ENCODE measurements around the gene SCNN1B.

The SCNN1B gene

GRCh38 chr16:23371368-23371767 is 69.3 kb downstream of the SCNN1B start:
- WGBS (ENCODE audit: extremely low coverage, insufficient coverage, insufficient read length) = no CpG with 5 or more reads among the region's 9 CpGs
- no peak overlapping the region for H2AK5ac ChIP-seq (ENCODE audit: low read length)
- H3K18ac ChIP-seq (ENCODE audit: low read length) = no peak overlapping the region
- H3K9me3 ChIP-seq (ENCODE audit: insufficient read depth, low read depth, low read length) = peaks cover 3% of the 10 kb centered on the region
- H3K4me2 ChIP-seq (ENCODE audit: low read length) = no peak overlapping the region
- H3K4ac ChIP-seq (ENCODE audit: low read depth, low read length) = no peak overlapping the region
- H3K14ac ChIP-seq (ENCODE audit: low read length) = no peak overlapping the region
- no peak overlapping the region for H3K4me3 ChIP-seq (ENCODE audit: low read depth, low read length)
- no peak for DNase-seq
- H3K79me1 ChIP-seq (ENCODE audit: low read length) = no peaks in the 10 kb centered on the region
- no peak overlapping the region for H2BK5ac ChIP-seq (ENCODE audit: low read depth, low read length, poor library complexity)
- H3K23ac ChIP-seq (ENCODE audit: low read length) = no peak overlapping the region
- no peaks in the 10 kb centered on the region for H3K36me3 ChIP-seq (ENCODE audit: control insufficient read depth in 1 of 2, insufficient read depth in 2 of 2, low read length in 2 of 2)
- no peaks in the 10 kb centered on the region for H3K79me2 ChIP-seq (ENCODE audit: control insufficient read depth, insufficient read depth, low read length, poor library complexity)
- no peaks in the 10 kb centered on the region for H3K4me1 ChIP-seq (ENCODE audit: control insufficient read depth in 1 of 2, insufficient read depth in 2 of 2, low read length in 2 of 2)
- no peak overlapping the region for H2BK12ac ChIP-seq (ENCODE audit: low read length)
- H4K91ac ChIP-seq (ENCODE audit: low read depth, low read length) = no peak overlapping the region
- no peak overlapping the region for H3K27ac ChIP-seq (ENCODE audit: low read depth, low read length)
- no peak overlapping the region for H2AFZ ChIP-seq (ENCODE audit: insufficient read depth, low read length, poor library complexity)
- no peak overlapping the region for H2BK120ac ChIP-seq (ENCODE audit: insufficient read depth, low read length, poor library complexity)
- no peaks in the 10 kb centered on the region for H3K27me3 ChIP-seq (ENCODE audit: insufficient read depth, low read length)
- no peak overlapping the region for H4K8ac ChIP-seq (ENCODE audit: low read depth, low read length)
- no peak overlapping the region for H3K9ac ChIP-seq (ENCODE audit: low read length)
- no peak overlapping the region for H4K12ac ChIP-seq (ENCODE audit: low read depth, low read length)

DNA sequence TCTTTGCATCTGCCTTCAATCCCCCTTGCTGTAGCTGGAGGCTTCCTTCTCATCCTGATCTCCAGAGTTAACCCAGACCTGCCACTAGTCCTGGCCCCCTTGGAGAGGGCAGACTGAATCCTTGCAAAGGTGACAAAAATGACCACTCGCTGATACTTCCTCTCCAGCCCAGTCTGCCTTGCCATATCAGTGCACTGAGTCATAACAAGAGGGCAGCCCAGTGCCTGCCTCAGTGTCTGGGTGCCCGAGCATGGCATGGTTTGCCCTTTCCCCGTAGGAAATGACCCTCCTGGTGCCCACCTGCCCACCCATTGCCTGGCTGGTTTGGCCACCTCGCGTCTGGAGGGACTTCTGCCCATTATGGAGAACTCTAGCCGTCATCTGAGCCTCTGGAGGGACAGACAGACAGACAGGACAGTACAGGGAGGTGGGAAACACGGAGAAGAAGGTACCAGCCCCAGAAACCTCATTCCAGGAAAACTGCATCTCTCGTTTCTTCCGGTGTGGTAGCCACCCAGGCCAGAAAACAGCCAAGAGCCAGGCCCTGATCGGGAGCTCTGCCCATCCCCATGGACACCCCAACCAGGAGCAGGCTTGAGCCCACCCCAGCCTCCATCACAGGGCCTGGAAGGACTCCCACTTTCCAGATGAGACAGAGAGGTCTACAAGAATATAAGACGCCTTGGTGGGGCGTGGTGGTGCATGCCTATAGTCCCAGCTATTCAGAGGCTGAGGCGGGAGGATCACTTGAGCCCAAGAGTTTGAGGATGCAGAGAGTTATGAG is 71.5 kb downstream of the SCNN1B start:
- Histone ChIP-seq H3K9me3 (ENCODE audit: insufficient read depth, low read depth, low read length) (peaks cover 3% of the 10 kb centered on the region), H3K18ac (ENCODE audit: low read length) (no peak overlapping the region), H4K91ac (ENCODE audit: low read depth, low read length) (no peak overlapping the region), H3K23ac (ENCODE audit: low read length) (no peak overlapping the region), H2BK12ac (ENCODE audit: low read length) (no peak overlapping the region), H3K27ac (ENCODE audit: low read depth, low read length) (no peak overlapping the region), H3K14ac (ENCODE audit: low read length) (no peak overlapping the region), H3K4me1 (ENCODE audit: control insufficient read depth in 1 of 2, insufficient read depth in 2 of 2, low read length in 2 of 2) (no peaks in the 10 kb centered on the region), H4K8ac (ENCODE audit: low read depth, low read length) (no peak overlapping the region), H3K79me2 (ENCODE audit: control insufficient read depth, insufficient read depth, low read length, poor library complexity) (no peaks in the 10 kb centered on the region), H3K4ac (ENCODE audit: low read depth, low read length) (no peak overlapping the region), H2BK5ac (ENCODE audit: low read depth, low read length, poor library complexity) (no peak overlapping the region), H2AK5ac (ENCODE audit: low read length) (no peak overlapping the region), H3K4me2 (ENCODE audit: low read length) (no peak overlapping the region), H3K9ac (ENCODE audit: low read length) (no peak overlapping the region), H3K27me3 (ENCODE audit: insufficient read depth, low read length) (no peaks in the 10 kb centered on the region), H2AFZ (ENCODE audit: insufficient read depth, low read length, poor library complexity) (no peak overlapping the region), H3K4me3 (ENCODE audit: low read depth, low read length) (no peak overlapping the region), H3K79me1 (ENCODE audit: low read length) (no peaks in the 10 kb centered on the region), H4K12ac (ENCODE audit: low read depth, low read length) (no peak overlapping the region), H2BK120ac (ENCODE audit: insufficient read depth, low read length, poor library complexity) (no peak overlapping the region), H3K36me3 (ENCODE audit: control insufficient read depth in 1 of 2, insufficient read depth in 2 of 2, low read length in 2 of 2) (no peaks in the 10 kb centered on the region)
- WGBS (ENCODE audit: extremely low coverage, insufficient coverage, insufficient read length) = no CpG with 5 or more reads among the region's 13 CpGs
- no peak for DNase-seq

- Histone ChIP-seq H2BK12ac (ENCODE audit: low read length) (no peak overlapping the region), H4K12ac (ENCODE audit: low read depth, low read length) (no peak overlapping the region), H3K79me2 (ENCODE audit: control insufficient read depth, insufficient read depth, low read length, poor library complexity) (no peaks in the 10 kb centered on the region), H3K4ac (ENCODE audit: low read depth, low read length) (no peak overlapping the region), H3K23ac (ENCODE audit: low read length) (no peak overlapping the region), H3K27ac (ENCODE audit: low read depth, low read length) (no peak overlapping the region), H4K91ac (ENCODE audit: low read depth, low read length) (no peak overlapping the region), H3K9me3 (ENCODE audit: insufficient read depth, low read depth, low read length) (peaks cover 3% of the 10 kb centered on the region), H4K8ac (ENCODE audit: low read depth, low read length) (no peak overlapping the region), H3K36me3 (ENCODE audit: control insufficient read depth in 1 of 2, insufficient read depth in 2 of 2, low read length in 2 of 2) (no peaks in the 10 kb centered on the region), H3K4me3 (ENCODE audit: low read depth, low read length) (no peak overlapping the region), H2AFZ (ENCODE audit: insufficient read depth, low read length, poor library complexity) (no peak overlapping the region), H2AK5ac (ENCODE audit: low read length) (no peak overlapping the region), H2BK5ac (ENCODE audit: low read depth, low read length, poor library complexity) (no peak overlapping the region), H3K4me1 (ENCODE audit: control insufficient read depth in 1 of 2, insufficient read depth in 2 of 2, low read length in 2 of 2) (no peaks in the 10 kb centered on the region), H3K14ac (ENCODE audit: low read length) (no peak overlapping the region), H2BK120ac (ENCODE audit: insufficient read depth, low read length, poor library complexity) (no peak overlapping the region), H3K27me3 (ENCODE audit: insufficient read depth, low read length) (no peaks in the 10 kb centered on the region), H3K9ac (ENCODE audit: low read length) (no peak overlapping the region), H3K18ac (ENCODE audit: low read length) (no peak overlapping the region), H3K79me1 (ENCODE audit: low read length) (no peaks in the 10 kb centered on the region), H3K4me2 (ENCODE audit: low read length) (no peak overlapping the region)
- peak; percentile 66 to 69 for DNase-seq
- no CpG with 5 or more reads among the region's 17 CpGs for WGBS (ENCODE audit: extremely low coverage, insufficient coverage, insufficient read length)
These were observed 72.8 kb downstream of the SCNN1B start for GRCh38 chr16:23374721-23375510.

GRCh38 chr16:23375643-23376042 is 73.5 kb downstream of the SCNN1B start:
- WGBS (ENCODE audit: extremely low coverage, insufficient coverage, insufficient read length) = no CpG with 5 or more reads among the region's 7 CpGs

More at GRCh38 chr16:23375643-23376042, 73.5 kb downstream of the SCNN1B start:
- H2BK5ac ChIP-seq (ENCODE audit: low read depth, low read length, poor library complexity) = no peak overlapping the region
- no peak overlapping the region for H4K8ac ChIP-seq (ENCODE audit: low read depth, low read length)
- no peak overlapping the region for H3K14ac ChIP-seq (ENCODE audit: low read length)
- no peak overlapping the region for H2AFZ ChIP-seq (ENCODE audit: insufficient read depth, low read length, poor library complexity)
- H3K36me3 ChIP-seq (ENCODE audit: control insufficient read depth in 1 of 2, insufficient read depth in 2 of 2, low read length in 2 of 2) = no peaks in the 10 kb centered on the region
- H4K12ac ChIP-seq (ENCODE audit: low read depth, low read length) = no peak overlapping the region
- H3K79me2 ChIP-seq (ENCODE audit: control insufficient read depth, insufficient read depth, low read length, poor library complexity) = no peaks in the 10 kb centered on the region
- H3K27ac ChIP-seq (ENCODE audit: low read depth, low read length) = no peak overlapping the region
- H3K9me3 ChIP-seq (ENCODE audit: insufficient read depth, low read depth, low read length) = peaks cover 3% of the 10 kb centered on the region
- no peak overlapping the region for H3K4ac ChIP-seq (ENCODE audit: low read depth, low read length)
- H3K4me1 ChIP-seq (ENCODE audit: control insufficient read depth in 1 of 2, insufficient read depth in 2 of 2, low read length in 2 of 2) = no peaks in the 10 kb centered on the region
- H3K27me3 ChIP-seq (ENCODE audit: insufficient read depth, low read length) = no peaks in the 10 kb centered on the region
- H3K23ac ChIP-seq (ENCODE audit: low read length) = no peak overlapping the region
- H3K79me1 ChIP-seq (ENCODE audit: low read length) = no peaks in the 10 kb centered on the region
- no peak overlapping the region for H3K4me3 ChIP-seq (ENCODE audit: low read depth, low read length)
- H2BK12ac ChIP-seq (ENCODE audit: low read length) = no peak overlapping the region
- no peak overlapping the region for H4K91ac ChIP-seq (ENCODE audit: low read depth, low read length)
- DNase-seq = no peak
- no peak overlapping the region for H2BK120ac ChIP-seq (ENCODE audit: insufficient read depth, low read length, poor library complexity)
- no peak overlapping the region for H3K9ac ChIP-seq (ENCODE audit: low read length)
- H2AK5ac ChIP-seq (ENCODE audit: low read length) = no peak overlapping the region
- no peak overlapping the region for H3K18ac ChIP-seq (ENCODE audit: low read length)
- no peak overlapping the region for H3K4me2 ChIP-seq (ENCODE audit: low read length)
